ENCODE data around the gene PCDHGA1.
"Not testable (repeated sequence)": the region's sequence is repeated elsewhere in the genome, so short reads cannot be mapped to it uniquely, and the experiment has no call there.

Gene PCDHGA1

DNA sequence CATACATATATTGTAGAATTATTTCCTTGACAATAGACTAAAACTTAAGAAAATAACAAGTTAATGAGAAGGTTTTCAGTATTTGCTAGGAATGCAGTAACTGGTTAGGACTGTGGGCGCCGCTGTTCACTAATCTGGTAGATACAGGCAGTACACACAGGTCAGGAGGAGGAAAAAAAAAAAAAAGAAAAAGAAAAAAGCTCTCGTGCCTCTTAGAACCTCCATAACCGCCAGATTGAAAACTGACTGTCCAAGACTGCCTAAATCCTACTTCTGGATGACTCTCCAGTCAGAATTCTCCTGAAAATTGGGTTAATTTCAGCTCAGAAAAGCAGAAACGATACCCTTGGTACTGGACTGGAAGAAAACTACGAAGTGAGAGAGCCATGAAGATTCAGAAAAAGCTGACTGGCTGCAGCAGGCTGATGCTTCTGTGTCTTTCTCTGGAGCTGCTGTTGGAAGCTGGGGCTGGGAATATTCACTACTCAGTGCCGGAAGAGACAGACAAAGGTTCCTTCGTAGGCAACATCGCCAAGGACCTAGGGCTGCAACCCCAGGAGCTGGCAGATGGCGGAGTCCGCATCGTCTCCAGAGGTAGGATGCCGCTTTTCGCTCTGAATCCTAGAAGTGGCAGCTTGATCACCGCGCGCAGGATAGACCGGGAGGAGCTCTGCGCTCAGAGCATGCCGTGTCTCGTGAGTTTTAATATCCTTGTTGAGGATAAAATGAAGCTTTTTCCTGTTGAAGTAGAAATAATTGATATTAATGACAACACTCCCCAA lies at the start of gene PCDHGA1:
Gene PCDHGA1 (plus strand): TSS at position 216 of the 782 bp plus-strand sequence.
- peak in 1 of 2 donors; percentile 35 for DNase-seq

DNA sequence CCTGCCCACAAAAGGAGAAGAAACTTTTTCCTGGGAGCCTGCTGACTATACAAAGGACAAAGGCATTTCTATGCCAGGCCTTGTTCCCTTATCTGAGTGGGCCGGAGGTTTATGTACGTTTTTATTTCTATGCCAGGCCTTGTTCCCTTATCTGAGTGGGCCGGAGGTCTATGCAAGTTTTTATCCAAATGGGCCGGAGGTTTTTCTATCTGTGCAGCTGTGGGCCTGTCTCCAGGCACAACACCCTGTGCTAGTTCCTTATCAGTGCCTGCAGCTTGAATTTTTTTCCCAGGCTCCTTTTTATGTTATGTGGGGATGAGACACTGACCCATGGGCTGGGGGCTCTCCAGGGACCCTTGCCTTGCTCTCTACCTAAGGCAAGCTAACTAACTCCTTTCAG lies 31.9 kb upstream of the PCDHGA1 start:
- no peak for DNase-seq

DNA sequence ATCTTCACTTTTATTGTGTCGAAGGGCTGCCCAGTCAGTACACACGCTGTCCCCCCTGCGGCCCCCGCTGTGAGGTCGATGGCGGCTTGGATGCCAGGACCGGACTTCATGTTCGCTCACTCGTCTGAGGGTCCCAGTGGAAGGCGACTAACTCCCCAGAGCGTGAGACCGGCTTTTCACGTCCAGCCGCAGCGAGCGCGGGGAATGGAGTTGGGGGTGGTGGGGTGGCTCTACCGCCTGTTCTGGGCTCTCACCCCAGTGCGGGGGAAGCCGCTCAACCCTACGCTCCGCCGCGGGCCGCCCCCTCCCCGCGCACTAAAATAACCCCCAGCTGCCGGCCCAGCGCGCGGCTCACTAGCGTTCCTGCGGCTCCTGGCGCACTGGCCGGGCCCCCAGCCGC lies 26.6 kb upstream of the PCDHGA1 start, which contains the start of gene SLC25A2:
Gene SLC25A2 (minus strand): TSS at position 294 of the 400 bp plus-strand sequence. CDS start 184 bp downstream, at position 110.
- DNase-seq = no peak

DNA sequence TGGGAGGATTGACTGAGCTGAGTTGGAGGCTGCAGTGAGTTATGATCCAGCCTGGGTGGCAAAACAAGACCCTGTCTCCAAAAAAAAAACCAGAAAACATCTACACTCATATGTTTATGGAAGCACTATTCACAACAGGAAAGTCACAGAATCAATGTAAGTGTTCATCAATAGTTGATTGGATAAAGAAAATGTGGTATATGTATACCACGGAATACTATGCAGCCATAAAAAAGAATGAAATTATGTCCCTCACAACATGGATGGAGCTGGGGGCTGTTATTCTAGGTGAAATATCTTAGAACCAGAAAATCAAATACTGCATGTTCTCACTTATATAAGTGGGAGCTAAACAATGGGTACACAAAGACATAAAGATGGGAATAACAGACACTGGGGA lies 23.7 kb upstream of the PCDHGA1 start:
- DNase-seq = no peak

DNA sequence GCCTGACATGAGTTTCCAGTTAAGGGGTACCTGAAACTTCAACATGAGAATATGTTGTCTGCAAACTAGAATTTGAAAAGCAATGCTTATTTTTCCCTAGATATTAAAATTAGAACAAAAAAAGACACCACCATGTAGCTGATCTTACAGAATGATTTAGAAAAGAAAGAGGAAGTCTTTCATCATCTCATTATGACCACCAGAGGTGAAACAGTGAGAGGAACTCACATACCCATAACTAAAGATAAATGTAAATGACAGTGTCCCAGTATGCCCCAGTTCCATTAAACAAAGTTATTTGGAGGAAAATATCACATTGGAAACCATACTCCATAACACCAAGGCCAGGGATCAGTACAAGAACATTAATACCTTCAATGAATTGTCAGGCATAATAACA lies 16.6 kb upstream of the PCDHGA1 start:
- no peak for DNase-seq

DNA sequence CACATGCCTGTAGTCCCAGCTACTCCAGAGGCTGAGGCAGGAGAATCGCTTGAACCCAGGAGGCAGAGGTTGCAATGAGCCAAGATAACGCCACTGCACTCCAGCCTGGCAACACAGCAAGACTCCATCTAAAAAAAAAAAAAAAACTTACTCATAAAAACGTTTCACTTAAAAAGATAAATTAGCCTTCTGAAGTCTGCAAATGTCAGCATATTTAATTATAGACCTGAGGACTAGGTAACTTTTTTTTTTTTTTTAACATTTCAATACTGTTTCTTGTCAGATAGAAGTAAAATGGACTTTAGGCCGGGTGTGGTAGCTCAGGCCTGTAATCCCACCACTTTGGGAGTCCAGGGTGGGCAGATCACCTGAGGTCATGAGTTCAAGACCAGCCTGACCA lies 13.4 kb upstream of the PCDHGA1 start:
- not testable (repeated sequence) for DNase-seq

DNA sequence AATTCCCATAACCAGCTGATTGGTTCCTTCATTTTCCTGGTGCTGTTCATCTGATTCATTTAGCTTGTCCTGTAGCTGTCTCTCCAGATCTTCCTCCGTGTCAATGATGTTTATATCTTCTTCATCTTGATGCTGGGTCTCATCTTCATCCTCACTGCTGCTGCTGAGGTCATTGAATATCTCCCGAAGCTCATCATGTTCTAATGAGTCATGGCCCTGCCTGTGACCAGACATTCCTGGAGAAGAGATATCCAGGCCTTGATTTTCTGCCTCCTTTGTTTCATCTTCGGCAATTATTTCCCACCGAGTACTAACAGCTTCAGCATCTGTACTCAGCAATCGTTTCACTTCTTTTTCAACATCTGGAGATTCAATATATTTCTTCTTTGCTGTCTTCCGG lies 11.1 kb upstream of the PCDHGA1 start:
- no peak for DNase-seq

DNA sequence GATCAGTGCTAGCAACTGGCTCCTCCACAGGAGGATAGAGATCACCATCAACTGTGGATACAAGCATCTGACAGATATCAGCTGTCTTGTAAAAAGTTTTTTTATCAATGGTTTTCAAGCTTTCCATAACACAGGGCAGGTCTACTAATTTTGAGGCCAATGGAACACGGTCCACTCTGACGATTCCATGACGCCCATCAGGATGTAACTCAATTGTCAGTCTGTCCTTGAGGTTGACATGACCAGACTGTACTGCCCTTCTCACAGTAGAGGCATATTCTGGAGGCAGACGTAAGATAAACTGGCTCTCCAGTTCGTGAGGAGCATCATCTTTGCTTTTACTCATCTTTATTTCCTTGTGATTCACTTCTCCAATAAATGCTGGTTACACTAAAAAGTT lies 10.6 kb upstream of the PCDHGA1 start:
- no peak for DNase-seq

DNA sequence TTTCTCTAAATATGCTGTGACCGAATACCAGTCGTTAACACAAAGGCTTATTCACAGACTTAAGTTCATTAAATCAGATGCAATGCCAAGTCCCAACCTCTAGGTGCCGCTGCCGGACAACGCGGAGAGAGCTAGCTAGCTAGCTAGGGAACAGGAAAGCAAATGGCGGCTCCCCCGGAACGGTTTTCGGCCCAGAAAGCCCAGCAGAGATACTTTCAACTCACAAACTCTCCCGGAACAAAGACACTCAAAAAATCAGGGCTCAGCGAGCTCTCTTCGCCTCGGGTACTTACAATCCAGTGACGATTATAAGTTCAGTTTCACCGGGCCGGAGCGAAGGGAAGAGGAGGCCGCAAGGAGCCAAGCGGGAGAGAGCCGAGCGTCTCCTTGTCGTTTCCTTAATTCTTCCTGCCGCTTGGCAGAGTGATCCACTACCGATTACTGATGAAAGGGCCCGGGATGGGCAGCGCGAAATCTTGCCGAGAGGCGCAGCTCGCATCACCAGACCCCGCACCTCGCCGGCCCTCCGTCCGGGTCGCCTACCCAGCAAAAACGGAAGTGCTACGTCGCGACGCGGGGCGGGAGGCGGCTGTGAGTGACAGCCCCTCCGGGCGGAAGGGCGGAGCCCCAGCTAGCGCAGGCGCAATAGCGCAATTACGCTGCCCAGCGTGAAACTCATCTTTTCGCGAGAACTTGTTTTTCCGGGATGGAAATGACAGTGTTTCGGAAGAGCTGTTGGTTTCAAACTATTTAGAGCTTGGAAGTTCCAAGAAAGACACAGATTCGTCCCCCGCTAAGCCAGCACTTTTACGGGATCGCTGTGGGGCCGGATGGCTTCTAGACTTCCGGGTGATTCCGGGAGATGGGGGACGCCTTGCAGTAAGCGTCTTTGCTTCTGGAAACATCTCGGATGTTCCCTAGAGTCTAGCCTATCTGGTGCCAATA lies 9.8 kb upstream of the PCDHGA1 start, which contains the start of gene TAF7:
Gene TAF7 (minus strand): TSS at position 560 of the 945 bp plus-strand sequence. CDS start 740 bp downstream, outside the sequence.
- DNase-seq = peak; percentile 94 to 95

DNA sequence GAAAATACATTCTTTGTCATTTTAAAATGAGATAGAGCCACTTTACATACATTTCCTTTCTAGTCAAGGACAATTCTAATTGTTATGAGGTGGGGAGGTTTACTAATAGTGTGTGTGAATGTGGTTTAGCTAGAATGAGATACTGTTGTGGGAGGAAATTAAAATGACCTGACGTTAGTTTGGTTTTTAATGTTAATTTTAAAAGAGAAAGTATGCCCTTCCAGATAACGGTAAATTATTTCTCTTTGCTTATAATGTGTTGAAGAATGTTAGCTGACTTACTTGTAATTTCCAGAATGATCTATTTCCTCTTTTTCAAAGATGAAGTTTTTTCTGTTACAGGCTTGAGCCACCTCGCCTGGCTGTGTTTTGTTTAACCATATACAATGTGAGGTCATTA lies 8.1 kb upstream of the PCDHGA1 start:
- no peak for DNase-seq

DNA sequence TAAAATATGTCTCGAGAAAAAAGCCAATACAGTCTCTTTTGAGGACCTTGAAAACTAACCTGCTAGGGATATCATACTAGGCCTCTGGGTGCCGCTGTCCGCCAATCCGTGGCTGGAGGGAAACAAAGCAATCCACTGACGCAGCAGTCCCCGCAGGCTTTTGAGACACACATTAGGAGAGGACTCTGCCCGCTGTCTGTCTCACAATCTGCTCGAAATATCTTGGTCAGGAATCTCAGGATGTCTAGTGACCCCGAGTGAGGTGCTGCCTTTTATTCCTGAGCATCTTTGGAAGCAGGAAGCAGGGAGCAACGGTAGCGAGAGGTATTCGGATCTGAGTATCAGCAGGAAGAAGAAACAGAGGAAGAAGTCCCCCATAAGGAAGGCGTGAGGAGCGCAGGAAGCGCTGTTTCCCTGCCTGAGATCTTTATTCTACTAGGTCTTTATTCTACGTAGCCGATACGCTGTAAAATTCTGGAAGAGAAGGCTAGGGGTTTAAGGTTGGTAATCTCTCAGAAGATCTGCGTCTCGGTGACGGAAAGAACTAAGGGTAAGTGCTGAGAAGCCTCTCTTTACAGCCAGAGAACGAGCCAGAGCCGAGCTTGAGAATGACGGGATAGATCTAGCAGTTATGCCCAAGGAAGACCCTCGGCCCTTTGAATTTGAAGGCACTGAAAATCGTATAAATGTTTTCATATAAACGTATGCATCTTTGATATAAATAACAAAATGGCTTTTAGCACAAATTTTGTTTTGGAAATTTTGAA lies 4.0 kb upstream of the PCDHGA1 start:
- DNase-seq = peak; percentile 69 to 77

DNA sequence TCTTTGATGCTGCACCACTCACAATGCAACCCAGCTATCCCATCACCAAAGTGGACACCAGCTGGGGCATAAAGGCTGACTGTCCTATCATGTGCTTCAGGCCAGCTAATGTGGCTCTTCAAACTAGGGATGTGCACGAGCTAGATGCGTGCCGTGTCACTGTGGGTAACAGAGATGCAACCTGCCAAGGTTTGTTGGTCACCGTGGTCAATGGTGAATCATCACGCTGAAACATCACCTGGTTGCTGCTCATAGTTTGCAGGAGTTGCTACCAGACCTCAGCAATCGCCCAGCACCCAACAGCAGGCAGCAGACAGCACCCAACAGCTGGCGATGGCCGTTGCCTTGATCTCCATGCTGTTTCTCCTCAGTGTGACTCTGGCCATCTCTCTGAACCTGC lies 2.1 kb upstream of the PCDHGA1 start:
- no peak for DNase-seq

DNA sequence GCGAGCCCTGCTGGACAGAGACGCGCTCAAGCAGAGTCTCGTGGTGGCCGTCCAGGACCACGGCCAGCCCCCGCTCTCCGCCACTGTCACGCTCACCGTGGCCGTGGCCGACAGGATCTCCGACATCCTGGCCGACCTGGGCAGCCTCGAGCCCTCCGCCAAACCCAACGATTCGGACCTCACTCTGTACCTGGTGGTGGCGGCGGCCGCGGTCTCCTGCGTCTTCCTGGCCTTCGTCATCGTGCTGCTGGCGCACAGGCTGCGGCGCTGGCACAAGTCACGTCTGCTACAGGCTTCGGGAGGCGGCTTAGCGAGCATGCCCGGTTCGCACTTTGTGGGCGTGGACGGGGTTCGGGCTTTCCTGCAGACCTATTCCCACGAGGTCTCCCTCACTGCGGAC lies 2.3 kb downstream of the PCDHGA1 start:
- not testable (repeated sequence) for DNase-seq

DNA sequence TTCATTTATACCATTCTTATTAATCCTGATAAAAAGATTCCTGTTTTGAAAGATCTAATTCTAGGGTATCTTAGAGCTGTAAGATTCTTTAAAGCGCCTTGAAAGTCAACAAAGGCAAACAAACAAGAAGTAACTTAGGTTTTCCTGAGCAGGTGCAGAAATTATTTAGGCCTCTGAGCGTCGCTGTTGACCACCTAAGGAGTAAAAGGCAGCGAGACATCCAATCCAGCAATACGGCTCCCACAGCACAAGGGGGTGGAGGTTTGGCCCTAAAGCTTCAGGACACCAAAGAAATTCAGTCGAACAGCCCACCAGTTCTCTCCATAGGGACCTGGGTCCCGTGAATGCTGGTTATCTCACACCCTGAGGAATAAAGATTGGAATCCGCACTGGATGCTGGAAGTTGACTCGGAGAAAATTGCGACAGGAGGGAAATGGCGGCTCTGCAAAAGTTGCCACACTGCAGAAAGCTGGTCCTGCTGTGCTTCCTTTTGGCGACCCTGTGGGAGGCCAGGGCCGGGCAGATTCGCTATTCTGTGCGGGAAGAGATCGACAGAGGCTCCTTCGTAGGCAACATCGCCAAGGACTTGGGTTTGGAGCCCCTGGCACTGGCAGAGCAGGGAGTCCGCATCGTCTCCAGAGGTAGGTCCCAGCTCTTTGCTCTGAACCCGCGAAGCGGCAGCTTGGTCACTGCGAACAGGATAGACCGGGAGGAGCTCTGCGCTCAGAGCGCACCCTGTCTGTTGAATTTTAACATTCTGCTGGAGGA lies 8.4 kb downstream of the PCDHGA1 start, which contains the start of gene PCDHGA2:
Gene PCDHGA2 (plus strand): TSS at position 223 of the 769 bp plus-strand sequence.
- no peak for DNase-seq

DNA sequence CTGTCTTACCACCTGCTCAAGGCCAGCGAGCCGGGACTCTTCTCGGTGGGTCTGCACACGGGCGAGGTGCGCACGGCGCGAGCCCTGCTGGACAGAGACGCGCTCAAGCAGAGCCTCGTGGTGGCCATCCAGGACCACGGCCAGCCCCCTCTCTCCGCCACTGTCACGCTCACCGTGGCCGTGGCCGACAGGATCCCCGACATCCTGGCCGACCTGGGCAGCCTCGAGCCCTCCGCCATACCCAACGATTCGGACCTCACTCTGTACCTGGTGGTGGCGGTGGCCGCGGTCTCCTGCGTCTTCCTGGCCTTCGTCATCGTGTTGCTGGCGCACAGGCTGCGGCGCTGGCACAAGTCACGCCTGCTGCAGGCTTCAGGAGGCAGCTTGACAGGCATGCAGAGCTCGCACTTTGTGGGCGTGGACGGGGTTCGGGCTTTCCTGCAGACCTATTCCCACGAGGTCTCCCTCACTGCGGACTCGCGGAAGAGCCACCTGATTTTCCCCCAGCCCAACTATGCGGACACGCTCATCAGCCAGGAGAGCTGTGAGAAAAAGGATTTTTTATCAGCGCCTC lies 10.6 kb downstream of the PCDHGA1 start:
- DNase-seq = not testable (repeated sequence)

DNA sequence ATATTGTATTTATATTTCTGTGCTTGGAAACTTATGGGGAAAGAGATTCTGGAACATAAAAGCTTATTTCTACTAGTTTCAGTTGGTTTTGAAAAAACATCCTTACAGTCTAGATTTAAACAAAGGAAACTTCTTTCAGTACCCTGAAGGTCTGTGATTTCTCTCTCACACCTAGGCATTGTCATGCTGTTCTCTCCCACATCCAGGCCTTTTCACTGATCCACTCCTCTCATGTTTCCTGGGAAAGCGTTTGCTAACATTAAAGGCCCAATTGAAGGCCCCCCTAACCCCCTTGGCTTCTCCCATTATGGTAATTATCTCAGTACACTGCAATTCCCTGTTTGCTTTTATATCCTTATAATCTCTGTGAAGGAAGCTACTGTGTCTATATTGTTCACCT lies 12.5 kb downstream of the PCDHGA1 start:
- DNase-seq = no peak

DNA sequence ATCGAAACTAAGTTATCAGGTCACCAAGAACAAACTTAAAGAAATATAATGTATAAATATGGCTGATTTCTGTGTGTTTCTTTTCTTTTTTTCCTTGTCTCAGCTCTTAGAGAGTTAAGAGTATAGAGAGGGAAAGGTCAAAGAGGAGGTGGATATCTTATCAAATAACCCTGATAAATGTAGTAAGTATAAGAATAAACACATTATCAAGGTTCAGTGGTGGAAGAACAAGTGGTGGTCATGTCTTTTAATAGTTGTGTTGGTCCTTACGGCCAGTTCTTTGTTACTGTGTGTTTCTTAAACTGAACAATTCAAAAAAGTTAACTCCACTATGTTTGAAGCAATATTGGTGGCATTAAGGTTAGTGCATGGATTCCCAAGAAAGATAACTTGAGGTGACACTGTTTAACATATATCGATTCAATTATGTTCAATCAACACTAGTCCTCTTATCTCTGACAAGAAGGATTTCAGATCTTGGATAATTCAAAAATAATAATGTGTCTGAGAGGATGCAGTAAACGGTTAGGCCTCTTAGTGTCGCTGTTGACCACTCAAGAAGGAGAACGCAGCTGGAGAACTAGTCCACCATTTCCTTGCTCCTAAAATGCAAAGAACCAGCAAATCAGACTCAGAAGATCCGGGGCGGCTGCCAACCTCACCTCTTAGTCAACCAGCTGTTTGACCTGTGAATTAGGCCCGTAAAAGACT lies 13.1 kb downstream of the PCDHGA1 start, which contains the start of gene PCDHGA3:
Gene PCDHGA3 (plus strand): TSS at position 588 of the 711 bp plus-strand sequence. CDS start 205 bp downstream, outside the sequence.
- DNase-seq = peak in 1 of 2 donors; percentile 20

DNA sequence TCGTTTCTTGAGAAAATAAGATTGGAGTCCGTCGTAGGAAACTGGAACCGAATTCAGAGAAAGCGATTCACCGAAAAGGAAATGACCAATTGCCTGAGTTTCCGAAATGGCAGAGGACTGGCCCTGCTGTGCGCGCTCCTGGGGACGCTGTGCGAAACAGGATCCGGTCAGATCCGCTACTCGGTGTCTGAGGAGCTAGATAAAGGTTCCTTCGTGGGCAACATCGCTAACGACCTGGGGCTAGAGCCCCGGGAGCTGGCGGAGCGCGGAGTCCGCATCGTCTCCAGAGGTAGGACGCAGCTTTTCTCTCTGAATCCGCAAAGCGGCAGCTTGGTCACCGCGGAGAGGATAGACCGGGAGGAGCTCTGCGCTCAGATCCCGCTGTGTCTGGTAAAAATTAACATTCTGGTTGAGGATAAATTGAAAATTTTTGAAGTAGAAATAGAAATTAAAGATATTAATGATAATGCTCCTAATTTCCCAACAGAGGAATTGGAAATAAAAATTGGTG lies 13.7 kb downstream of the PCDHGA1 start:
- no peak for DNase-seq

DNA sequence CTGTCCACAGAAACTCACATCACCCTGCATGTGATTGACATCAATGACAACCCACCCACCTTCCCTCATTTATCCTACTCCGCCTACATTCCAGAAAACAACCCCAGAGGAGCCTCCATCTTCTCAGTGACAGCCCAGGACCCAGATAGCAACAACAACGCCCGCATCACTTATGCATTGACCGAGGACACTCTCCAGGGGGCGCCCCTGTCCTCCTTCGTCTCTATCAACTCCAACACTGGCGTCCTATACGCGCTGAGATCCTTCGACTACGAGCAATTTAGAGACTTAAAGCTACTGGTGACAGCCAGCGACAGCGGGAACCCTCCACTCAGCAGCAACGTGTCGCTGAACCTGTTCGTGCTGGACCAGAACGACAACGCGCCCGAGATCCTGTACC lies 15.0 kb downstream of the PCDHGA1 start:
- DNase-seq = no peak

DNA sequence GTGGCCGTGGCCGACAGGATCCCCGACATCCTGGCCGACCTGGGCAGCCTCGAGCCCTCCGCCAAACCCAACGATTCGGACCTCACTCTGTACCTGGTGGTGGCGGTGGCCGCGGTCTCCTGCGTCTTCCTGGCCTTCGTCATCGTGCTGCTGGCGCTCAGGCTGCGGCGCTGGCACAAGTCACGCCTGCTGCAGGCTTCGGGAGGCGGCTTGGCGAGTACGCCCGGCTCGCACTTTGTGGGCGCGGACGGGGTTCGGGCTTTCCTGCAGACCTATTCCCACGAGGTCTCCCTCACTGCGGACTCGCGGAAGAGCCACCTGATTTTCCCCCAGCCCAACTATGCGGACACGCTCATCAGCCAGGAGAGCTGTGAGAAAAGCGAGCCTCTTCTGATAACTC lies 15.7 kb downstream of the PCDHGA1 start:
- not testable (repeated sequence) for DNase-seq

Data from CD4-positive, alpha-beta T cell treated with Interferon alpha-2 for 1 hour (primary cell).